Transverse colon (tissue), 4 donors: ENCODE results near the gene SEC16A. TPM values are rescaled to one million over a fixed set of nuclear protein-coding genes. Genes with fewer than 3 reads are reported as not detected.

Source experiments
- DNase-seq: peaks from one replicate; pipeline ENCODE4 v3.0.0-alpha.2; 2019
- H3K27ac ChIP-seq, 4 donors: fragments of 200-600 bp; sonication (generic); 2 replicates each; pipeline ENCODE4 v1.5.1; 2016 to 2018; ENCODE audit warnings: inconsistent platforms in 4 of 4
- H3K27me3 ChIP-seq: fragments of 200-600 bp; sonication (generic); 2 replicates; pipeline ENCODE4 v1.5.1; 2017; ENCODE audit warnings: inconsistent platforms
- H3K36me3 ChIP-seq, 4 donors: fragments of 200-600 bp; sonication (generic); 2 replicates each; pipeline ENCODE4 v1.5.1; 2017 to 2019; ENCODE audit warnings: inconsistent platforms in 4 of 4
- H3K4me1 ChIP-seq, 4 donors: fragments of 200-600 bp; sonication (generic); 2 replicates each; pipeline ENCODE4 v1.5.1; 2017 to 2020; ENCODE audit warnings: inconsistent platforms in 4 of 4
- H3K4me3 ChIP-seq, 4 donors: fragments of 200-600 bp; sonication (generic); 1 replicate in 1 of 4; 2 replicates in 3 of 4; pipeline versions ENCODE4 v1.5.1 to v1.6.1; 2017 to 2019; ENCODE audit warnings: inconsistent platforms in 4 of 4
- H3K9me3 ChIP-seq, 2 donors: fragments of 200-600 bp; sonication (generic); 2 replicates each; pipeline ENCODE4 v1.5.1; 2017 to 2019; ENCODE audit warnings: inconsistent platforms in 2 of 2
- CTCF ChIP-seq, 5 experiments: fragments of 200-600 bp in 3 of 5; fragments of 450-650 bp in 2 of 5; sonication (generic) in 3 of 5; IDR thresholded peaks; 1 replicate in 2 of 5; 2 replicates in 3 of 5; pipeline ENCODE4 v1.5.1; 2016 to 2017; ENCODE audit warnings: antibody characterized with exemption in 5 of 5, inconsistent platforms in 3 of 5, mild to moderate bottlenecking in 2 of 5, moderate library complexity in 1 of 5
- EP300 ChIP-seq: sonication (generic); formaldehyde crosslinking; IDR thresholded peaks from one replicate; pipeline ENCODE4 v1.6.1; 2017; ENCODE audit warnings: antibody characterized with exemption, low read depth
- POLR2A ChIP-seq: fragments of 450-650 bp; IDR thresholded peaks from one replicate; pipeline ENCODE4 v1.6.1; 2016; ENCODE audit warnings: antibody characterized with exemption, mild to moderate bottlenecking, moderate library complexity
- POLR2AphosphoS5 ChIP-seq, 3 donors: sonication (generic); formaldehyde crosslinking; IDR thresholded peaks; one replicate each; pipeline ENCODE4 v1.6.1; 2016; ENCODE audit warnings: antibody characterized with exemption in 3 of 3
- WGBS, 2 donors: methylation state at CpG; one replicate each; pipeline ENCODE4 v1.1.5; 2018; ENCODE audit warnings: low coverage in 1 of 2; 5-methylcytosine and 5-hydroxymethylcytosine counted together
- in situ Hi-C, 4 donors: fragments of 200-750 bp; cut with MboI; loops; one replicate each; pipeline versions ENCODE4 v1.15.0 to v1.15.1; 2017; ENCODE audit warnings: low sequenced_read_pairs in 3 of 4, low pct_ligation_motif_present in 1 of 4, low pct_unique_long_range_greater_than_20kb in 1 of 4
- intact Hi-C: fragments of 100-400 bp; cut with DNase I; formaldehyde crosslinking; loops from one replicate; pipeline ENCODE4 v1.15.1; 2023; ENCODE audit warnings: low total_unique reads
- total RNA-seq, 4 donors: library from RNA; depleted of rRNA; stranded (reverse); fragments of >200 nt; gene quantifications; one replicate each; pipeline ENCODE4 v1.1.0, GENCODE V29; 2016

The SEC16A gene
- total RNA-seq, 4 donors from 2014 or later, result 54.1 to 75.9 (median 65.8) TPM

DNA sequence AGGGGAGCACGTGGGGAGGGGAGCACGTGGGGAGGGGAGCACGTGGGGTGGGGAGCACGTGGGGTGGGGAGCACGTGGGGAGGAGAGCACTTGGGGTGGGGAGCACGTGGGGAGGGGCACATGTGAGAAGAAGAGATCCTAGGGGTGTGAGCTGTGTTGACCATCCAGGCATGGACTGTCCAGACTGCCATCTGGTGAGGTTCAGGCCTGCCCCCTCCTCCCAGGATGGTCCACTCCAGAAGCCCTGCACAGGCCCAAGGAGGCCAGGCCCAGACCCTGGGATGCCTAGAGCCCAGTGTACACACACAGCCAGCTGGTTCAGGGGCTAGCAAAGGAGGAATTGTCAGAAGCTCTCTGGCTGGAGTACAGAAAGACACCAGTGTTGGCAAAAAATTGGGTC, 85.2 kb downstream of the SEC16A start:
- in situ Hi-C loops, result no loop called here
- no peaks in the 10 kb centered on the region for H3K27me3 ChIP-seq
- peaks cover 10 to 39% (median 31%) of the 10 kb centered on the region in 4 donors for H3K4me1 ChIP-seq
- peaks cover 0 to 13% (median 6%) of the 10 kb centered on the region in 4 donors for H3K36me3 ChIP-seq
- no peaks in the 10 kb centered on the region for H3K9me3 ChIP-seq
- no peak overlapping the region for H3K27ac ChIP-seq
- WGBS, 2 donors, result 70% methylated on average over 6 of the region's 6 CpGs; no CpG with 5 or more reads in 1 of the 2 donors
- TF ChIP-seq POLR2A, result no peak
- DNase-seq, result no peak
- no peak overlapping the region for H3K4me3 ChIP-seq
- intact Hi-C loops, result no loop called here

DNA sequence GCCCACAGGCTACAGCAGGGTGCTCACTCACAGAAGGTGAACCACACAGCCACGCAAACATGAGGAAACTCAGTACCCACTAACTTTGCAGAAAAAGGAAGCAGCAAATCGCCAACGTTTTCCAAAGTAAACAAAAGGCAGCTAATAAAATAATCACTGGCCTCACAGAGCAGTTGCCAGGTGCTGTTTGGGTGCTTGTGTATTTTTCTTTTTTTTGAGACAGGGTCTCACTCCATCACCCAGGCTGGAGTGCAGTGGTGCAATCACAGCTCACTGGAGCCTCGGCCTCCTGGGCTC, 86.7 kb downstream of the SEC16A start:
- Histone ChIP-seq H3K27ac (peak overlapping the region in 2 of 4 donors; percentile 6 to 38), H3K4me1 (peaks cover 10 to 39% (median 31%) of the 10 kb centered on the region in 4 donors), H3K4me3 (no peak overlapping the region), H3K9me3 (no peaks in the 10 kb centered on the region), H3K36me3 (peaks cover 0 to 21% (median 10%) of the 10 kb centered on the region in 4 donors), H3K27me3 (no peaks in the 10 kb centered on the region)
- intact Hi-C loops (no loop called here), in situ Hi-C loops (no loop called here)
- no peak for DNase-seq
- TF ChIP-seq POLR2AphosphoS5 (IDR thresholded peaks at IDR 0.05) (no peak), CTCF (IDR thresholded peaks at IDR 0.05) (no peak), EP300 (no peak), POLR2A (no peak)
- 49 to 50% methylated on average over 3 to 4 of the region's 4 CpGs for WGBS, 2 donors

- TF ChIP-seq EP300 (no peak), CTCF (IDR thresholded peaks at IDR 0.05) (no peak), POLR2AphosphoS5 (IDR thresholded peaks at IDR 0.05) (no peak), POLR2A (no peak)
- in situ Hi-C loops, result no loop called here
- Histone ChIP-seq H3K27ac (peak overlapping the region in 2 of 4 donors; percentile 6 to 38), H3K27me3 (no peaks in the 10 kb centered on the region), H3K36me3 (peaks cover 0 to 21% (median 10%) of the 10 kb centered on the region in 4 donors), H3K4me1 (peaks cover 9 to 37% (median 29%) of the 10 kb centered on the region in 4 donors), H3K4me3 (no peak overlapping the region), H3K9me3 (no peaks in the 10 kb centered on the region)
- intact Hi-C loops, result no loop called here
- DNase-seq, result no peak
- WGBS, 2 donors, result 60 to 82% methylated on average over 1 to 24 of the region's 26 CpGs
Measured at GRCh38 chr9:136395345-136396218, 87.3 kb downstream of the SEC16A start.

DNA sequence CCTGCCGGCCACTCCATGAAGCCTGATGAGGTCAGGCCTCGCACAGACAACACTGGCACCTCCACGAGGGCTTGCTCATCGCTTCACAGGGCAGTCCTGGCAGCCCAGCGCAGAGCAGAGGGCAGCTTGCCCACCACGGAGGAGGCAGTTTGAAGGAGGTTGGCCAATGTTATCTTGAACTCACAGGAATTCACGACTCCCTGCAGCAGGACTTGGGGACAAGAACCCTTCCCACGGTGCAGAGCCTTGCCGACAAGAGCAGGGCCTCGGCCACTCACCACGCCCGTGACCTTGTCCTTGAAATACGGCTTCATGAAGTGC, 87.9 kb downstream of the SEC16A start:
- TF ChIP-seq POLR2AphosphoS5 (IDR thresholded peaks at IDR 0.05) (no peak), CTCF (IDR thresholded peaks at IDR 0.05) (no peak), EP300 (no peak), POLR2A (no peak)
- Histone ChIP-seq H3K27me3 (no peaks in the 10 kb centered on the region), H3K4me3 (no peak overlapping the region), H3K36me3 (peaks cover 0 to 21% (median 10%) of the 10 kb centered on the region in 4 donors), H3K9me3 (no peaks in the 10 kb centered on the region), H3K27ac (no peak overlapping the region), H3K4me1 (peaks cover 6 to 31% (median 25%) of the 10 kb centered on the region in 4 donors)
- no peak for DNase-seq
- in situ Hi-C loops, result no loop called here
- 92% methylated on average over 13 of the region's 13 CpGs; no CpG with 5 or more reads in 1 of the 2 donors for WGBS, 2 donors
- intact Hi-C loops, result no loop called here
